ENCODE data around the gene UROC1.

- TF ChIP-seq CTCF (IDR thresholded peaks at IDR 0.05), result no peak
- TF ChIP-seq POLR2A (IDR thresholded peaks at IDR 0.05), result no peak
These were observed 79.4 kb downstream of the UROC1 start for GRCh38 chr3:126438186-126438585.

All from testis (tissue), 2 donors.